Osteoblast (primary cell): Measurements from ENCODE around the gene GAPVD1. TPM values are rescaled to one million over a fixed set of nuclear protein-coding genes. Genes with fewer than 3 reads are reported as not detected.
"Not testable (repeated sequence)": the region's sequence is repeated elsewhere in the genome, so short reads cannot be mapped to it uniquely, and the experiment has no call there.

Experiments
- DNase-seq: peaks from one replicate; pipeline ENCODE4 v3.0.0; 2011; ENCODE audit warnings: low spot score, mixed read lengths; ENCODE audit not compliant: insufficient read length; ENCODE audit errors: missing footprints
- H2AFZ ChIP-seq: 2 replicates; pipeline ENCODE4 v1.6.0; 2011; ENCODE audit warnings: mild to moderate bottlenecking, low read length
- H3K27ac ChIP-seq: 2 replicates; pipeline ENCODE4 v1.5.1; 2011; ENCODE audit warnings: mild to moderate bottlenecking, low read depth, low read length, moderate library complexity
- H3K27me3 ChIP-seq: 2 replicates; pipeline ENCODE4 v1.6.0; 2012; ENCODE audit warnings: mild to moderate bottlenecking, control low read depth, inconsistent platforms, low read length, moderate library complexity; ENCODE audit not compliant: insufficient read depth
- H3K36me3 ChIP-seq: 2 replicates; pipeline ENCODE4 v1.5.1; 2011; ENCODE audit warnings: mild to moderate bottlenecking, low read length, control low read depth, moderate library complexity; ENCODE audit not compliant: insufficient read depth
- H3K4me1 ChIP-seq: 2 replicates; pipeline ENCODE4 v1.5.1; 2011; ENCODE audit warnings: mild to moderate bottlenecking, low read length, control low read depth, moderate library complexity; ENCODE audit not compliant: insufficient read depth
- H3K4me2 ChIP-seq: 2 replicates; pipeline ENCODE4 v1.6.0; 2011; ENCODE audit warnings: mild to moderate bottlenecking, low read length; ENCODE audit not compliant: insufficient read depth
- H3K4me3 ChIP-seq: fragments of 200-600 bp; sonication (generic); 3 replicates; pipeline ENCODE4 v1.5.1; 2012; ENCODE audit warnings: mild to moderate bottlenecking, low read length, inconsistent platforms; ENCODE audit not compliant: insufficient read depth
- H3K79me2 ChIP-seq: 2 replicates; pipeline ENCODE4 v1.6.0; 2012; ENCODE audit warnings: mild to moderate bottlenecking, low read length, control low read depth, inconsistent platforms; ENCODE audit not compliant: insufficient read depth
- H3K9me3 ChIP-seq: 2 replicates; pipeline ENCODE4 v1.5.1; 2011; ENCODE audit warnings: low read depth, low read length, control low read depth
- H4K20me1 ChIP-seq: 2 replicates; pipeline ENCODE4 v1.6.0; 2012; ENCODE audit warnings: mild to moderate bottlenecking, low read length, control low read depth; ENCODE audit not compliant: insufficient read depth
- total RNA-seq: library from RNA; depleted of rRNA; stranded (reverse); fragments of >200 nt; gene quantifications from 2 replicates; pipeline ENCODE4 v1.2.3, GENCODE V29; 2012
- TF ChIP-seq, protein P1 (sequence below): IDR thresholded peaks from 2 replicates; pipeline ENCODE4 v1.5.1; 2011; ENCODE audit warnings: mild to moderate bottlenecking, low read depth, low read length, moderate library complexity; ENCODE audit errors: extremely low read depth

The GAPVD1 gene
- total RNA-seq, 1 donor, result 80.3 TPM

DNA sequence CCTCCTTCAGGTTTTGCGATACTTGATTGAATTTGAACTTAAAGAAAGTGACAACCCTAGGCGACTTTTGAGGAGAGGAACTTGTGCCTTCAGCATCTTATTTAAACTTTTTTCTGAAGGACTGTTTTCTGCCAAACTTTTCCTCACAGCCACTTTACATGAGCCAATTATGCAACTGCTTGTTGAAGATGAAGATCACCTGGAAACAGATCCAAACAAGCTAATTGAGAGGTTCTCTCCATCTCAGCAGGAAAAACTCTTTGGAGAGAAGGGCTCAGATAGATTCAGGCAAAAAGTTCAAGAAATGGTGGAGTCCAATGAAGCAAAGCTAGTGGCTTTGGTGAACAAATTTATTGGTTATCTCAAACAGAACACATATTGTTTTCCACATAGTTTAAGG is 40.6 kb downstream of the GAPVD1 start:
- TF ChIP-seq, protein P1, sequence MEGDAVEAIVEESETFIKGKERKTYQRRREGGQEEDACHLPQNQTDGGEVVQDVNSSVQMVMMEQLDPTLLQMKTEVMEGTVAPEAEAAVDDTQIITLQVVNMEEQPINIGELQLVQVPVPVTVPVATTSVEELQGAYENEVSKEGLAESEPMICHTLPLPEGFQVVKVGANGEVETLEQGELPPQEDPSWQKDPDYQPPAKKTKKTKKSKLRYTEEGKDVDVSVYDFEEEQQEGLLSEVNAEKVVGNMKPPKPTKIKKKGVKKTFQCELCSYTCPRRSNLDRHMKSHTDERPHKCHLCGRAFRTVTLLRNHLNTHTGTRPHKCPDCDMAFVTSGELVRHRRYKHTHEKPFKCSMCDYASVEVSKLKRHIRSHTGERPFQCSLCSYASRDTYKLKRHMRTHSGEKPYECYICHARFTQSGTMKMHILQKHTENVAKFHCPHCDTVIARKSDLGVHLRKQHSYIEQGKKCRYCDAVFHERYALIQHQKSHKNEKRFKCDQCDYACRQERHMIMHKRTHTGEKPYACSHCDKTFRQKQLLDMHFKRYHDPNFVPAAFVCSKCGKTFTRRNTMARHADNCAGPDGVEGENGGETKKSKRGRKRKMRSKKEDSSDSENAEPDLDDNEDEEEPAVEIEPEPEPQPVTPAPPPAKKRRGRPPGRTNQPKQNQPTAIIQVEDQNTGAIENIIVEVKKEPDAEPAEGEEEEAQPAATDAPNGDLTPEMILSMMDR, result no peak
- Histone ChIP-seq H3K9me3 (no peaks in the 10 kb centered on the region), H3K36me3 (peaks cover 51% of the 10 kb centered on the region), H3K79me2 (peaks cover 13% of the 10 kb centered on the region), H4K20me1 (peaks cover under 1% of the 10 kb centered on the region), H3K27me3 (no peaks in the 10 kb centered on the region), H2AFZ (no peak overlapping the region), H3K4me2 (no peak overlapping the region), H3K27ac (no peak overlapping the region), H3K4me3 (no peak overlapping the region), H3K4me1 (no peaks in the 10 kb centered on the region)
- no peak for DNase-seq

DNA sequence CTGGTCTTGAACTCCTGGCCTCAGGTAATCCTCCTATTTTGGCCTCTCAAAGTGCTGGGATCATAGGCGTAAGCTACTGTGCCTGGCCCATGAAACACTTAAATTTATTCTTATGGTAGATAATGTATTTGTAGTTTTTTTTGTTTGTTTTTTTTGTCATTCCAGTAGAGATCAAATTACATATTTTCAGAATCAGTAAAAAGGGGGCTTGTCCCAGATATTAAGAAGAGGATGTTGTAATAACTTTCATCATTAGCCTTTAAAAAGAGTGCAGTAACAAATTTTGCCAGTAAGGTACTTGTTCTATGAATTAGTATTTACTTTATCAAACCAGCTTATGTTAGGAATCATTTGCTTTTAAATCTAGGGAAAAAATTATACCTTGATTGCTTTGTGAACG is 42.6 kb downstream of the GAPVD1 start:
- Histone ChIP-seq H3K9me3 (no peaks in the 10 kb centered on the region), H3K36me3 (peaks cover 62% of the 10 kb centered on the region), H3K4me2 (no peak overlapping the region), H3K79me2 (peaks cover 5% of the 10 kb centered on the region), H3K27me3 (no peaks in the 10 kb centered on the region), H3K4me1 (no peaks in the 10 kb centered on the region), H3K4me3 (no peak overlapping the region), H4K20me1 (no peaks in the 10 kb centered on the region), H3K27ac (no peak overlapping the region), H2AFZ (no peak overlapping the region)
- no peak for DNase-seq
- TF ChIP-seq, protein P1, result no peak

DNA sequence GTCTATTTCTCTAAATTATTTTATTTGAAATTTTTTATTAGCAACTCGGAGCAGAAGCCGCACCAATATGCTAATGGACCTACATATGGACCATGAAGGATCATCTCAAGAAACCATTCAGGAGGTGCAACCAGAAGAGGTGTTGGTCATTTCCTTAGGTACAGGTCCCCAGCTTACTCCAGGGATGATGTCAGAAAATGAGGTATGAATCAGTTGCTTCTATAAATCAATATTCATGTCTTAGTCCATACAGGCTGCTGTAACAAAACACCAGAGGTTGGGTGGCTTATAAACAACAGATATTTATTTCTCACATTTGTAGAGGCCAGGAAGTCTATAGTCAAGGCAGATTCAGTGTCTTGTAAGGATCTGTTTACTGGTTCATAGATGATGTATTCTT is 50.8 kb downstream of the GAPVD1 start:
- DNase-seq, result no peak
- Histone ChIP-seq H3K9me3 (no peaks in the 10 kb centered on the region), H3K4me3 (no peak overlapping the region), H3K4me2 (no peak overlapping the region), H3K27ac (no peak overlapping the region), H3K36me3 (peaks cover 61% of the 10 kb centered on the region), H3K4me1 (no peaks in the 10 kb centered on the region), H2AFZ (no peak overlapping the region), H4K20me1 (peaks cover 3% of the 10 kb centered on the region), H3K79me2 (no peaks in the 10 kb centered on the region), H3K27me3 (no peaks in the 10 kb centered on the region)
- TF ChIP-seq, protein P1, result no peak

DNA sequence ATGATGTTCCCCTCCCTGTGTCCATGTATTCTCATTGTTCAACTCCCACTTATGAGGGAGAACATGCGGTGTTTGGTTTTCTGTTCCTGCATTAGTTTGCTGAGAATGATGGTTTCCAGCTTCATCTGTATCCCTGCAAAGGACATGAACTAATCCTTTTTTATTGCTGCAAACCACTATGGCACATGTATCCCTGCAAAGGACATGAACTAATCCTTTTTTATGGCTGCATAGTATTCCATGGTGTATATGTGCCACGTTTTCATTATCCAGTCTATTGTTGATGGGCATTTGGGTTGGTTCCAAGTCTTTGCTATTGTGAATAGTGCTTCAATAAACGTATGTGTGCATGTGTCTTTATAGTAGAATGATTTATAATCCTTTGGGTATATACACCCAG is 54.7 kb downstream of the GAPVD1 start:
- not testable (repeated sequence) for H3K27me3 ChIP-seq, H3K4me1 ChIP-seq, H2AFZ ChIP-seq, H3K9me3 ChIP-seq, H3K4me2 ChIP-seq, H3K4me3 ChIP-seq, H4K20me1 ChIP-seq, H3K27ac ChIP-seq, H3K79me2 ChIP-seq, DNase-seq
- H3K36me3 ChIP-seq, result peaks cover 52% of the 10 kb centered on the region
